Calu3 (cell line): ENCODE results near the gene MEF2A. TPM values are rescaled to one million over a fixed set of nuclear protein-coding genes. Genes with fewer than 3 reads are reported as not detected.

Experiments used
- BruUV-seq: library from RNA; stranded (reverse); fragments of 400-500 nt; replicated peaks from 2 replicates; lab custom pipeline; 2021; lab: Mats Ljungman, UMichigan
- CTCF ChIA-PET: fragments of 300-600 bp; sonication (Branson Sonifier 250); formaldehyde crosslinking; loops from one replicate; lab custom pipeline; 2022; ENCODE audit warnings: antibody characterized with exemption; lab: Charles Lee
- DNase-seq: peaks from one replicate; pipeline ENCODE4 v3.0.0; 2022
- H3K27ac Mint-ChIP-seq: one replicate; pipeline ENCODE4 v1.8.0; 2022; ENCODE audit warnings: mixed read lengths; ENCODE audit not compliant: unreplicated experiment
- H3K27me3 Mint-ChIP-seq: one replicate; pipeline ENCODE4 v1.8.0; 2022; ENCODE audit warnings: mixed read lengths; ENCODE audit not compliant: unreplicated experiment
- H3K36me3 Mint-ChIP-seq: one replicate; pipeline ENCODE4 v1.8.0; 2022; ENCODE audit warnings: mild to moderate bottlenecking, moderate library complexity, mixed read lengths; ENCODE audit not compliant: insufficient read depth, unreplicated experiment
- H3K4me1 Mint-ChIP-seq: one replicate; pipeline ENCODE4 v1.8.0; 2022; ENCODE audit warnings: mild to moderate bottlenecking, low read depth, mixed read lengths; ENCODE audit not compliant: unreplicated experiment
- H3K4me3 Mint-ChIP-seq: one replicate; pipeline ENCODE4 v1.8.0; 2022; ENCODE audit warnings: mild to moderate bottlenecking, low read depth, moderate library complexity, mixed read lengths; ENCODE audit not compliant: unreplicated experiment
- H3K9me3 Mint-ChIP-seq: one replicate; pipeline ENCODE4 v1.8.0; 2022; ENCODE audit warnings: low read depth, mixed read lengths; ENCODE audit not compliant: unreplicated experiment
- intact Hi-C: fragments of 100-400 bp; cut with micrococcal nuclease; formaldehyde crosslinking; loops from one replicate; pipeline ENCODE4 v1.10.0; 2022; ENCODE audit not compliant: unreplicated experiment
- total RNA-seq: library from RNA; stranded (reverse); gene quantifications from 2 replicates; pipeline ENCODE4 v1.2.3, GENCODE V29; 2022
- TF ChIP-seq, protein P1 (sequence below): fragments of 200-600 bp; IDR thresholded peaks from one replicate; pipeline ENCODE4 v1.8.0; 2022; ENCODE audit warnings: antibody characterized with exemption; ENCODE audit not compliant: unreplicated experiment

MEF2A gene
- total RNA-seq, 1 experiment from 2014 or later: 33.6 TPM

DNA sequence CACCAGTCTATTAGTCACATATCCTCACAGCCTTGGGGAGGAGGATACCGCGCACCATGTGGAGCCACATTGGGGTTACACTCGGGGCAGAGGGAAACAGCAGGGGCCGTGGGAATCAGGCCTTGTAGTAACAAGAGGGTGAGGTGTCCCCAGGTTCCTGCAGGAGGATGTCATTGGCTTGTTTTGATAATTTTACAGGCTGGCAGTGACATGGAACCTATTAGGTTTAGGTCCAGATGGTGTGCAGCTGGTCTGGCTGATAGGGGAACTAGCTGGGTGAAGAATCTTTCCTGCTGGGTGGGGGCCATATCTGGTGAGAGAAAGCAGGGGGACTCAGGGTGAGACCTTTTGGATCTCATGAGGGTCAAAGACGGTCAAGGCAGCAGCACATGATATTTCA is 9.8 kb upstream of the MEF2A start:
- CTCF ChIA-PET: interaction anchor here (0.8 kb wide), 1 partner anchor 69 kb away, joined by 4 read pairs; no protein-coding TSS in a partner anchor
- BruUV-seq: no TSS peak
- TF ChIP-seq, protein P1, sequence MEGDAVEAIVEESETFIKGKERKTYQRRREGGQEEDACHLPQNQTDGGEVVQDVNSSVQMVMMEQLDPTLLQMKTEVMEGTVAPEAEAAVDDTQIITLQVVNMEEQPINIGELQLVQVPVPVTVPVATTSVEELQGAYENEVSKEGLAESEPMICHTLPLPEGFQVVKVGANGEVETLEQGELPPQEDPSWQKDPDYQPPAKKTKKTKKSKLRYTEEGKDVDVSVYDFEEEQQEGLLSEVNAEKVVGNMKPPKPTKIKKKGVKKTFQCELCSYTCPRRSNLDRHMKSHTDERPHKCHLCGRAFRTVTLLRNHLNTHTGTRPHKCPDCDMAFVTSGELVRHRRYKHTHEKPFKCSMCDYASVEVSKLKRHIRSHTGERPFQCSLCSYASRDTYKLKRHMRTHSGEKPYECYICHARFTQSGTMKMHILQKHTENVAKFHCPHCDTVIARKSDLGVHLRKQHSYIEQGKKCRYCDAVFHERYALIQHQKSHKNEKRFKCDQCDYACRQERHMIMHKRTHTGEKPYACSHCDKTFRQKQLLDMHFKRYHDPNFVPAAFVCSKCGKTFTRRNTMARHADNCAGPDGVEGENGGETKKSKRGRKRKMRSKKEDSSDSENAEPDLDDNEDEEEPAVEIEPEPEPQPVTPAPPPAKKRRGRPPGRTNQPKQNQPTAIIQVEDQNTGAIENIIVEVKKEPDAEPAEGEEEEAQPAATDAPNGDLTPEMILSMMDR: no peak
- no peak for DNase-seq
- no peak overlapping the region for H3K27ac Mint-ChIP-seq
- H3K9me3 Mint-ChIP-seq: no peaks in the 10 kb centered on the region
- H3K4me3 Mint-ChIP-seq: no peak overlapping the region
- H3K36me3 Mint-ChIP-seq: no peaks in the 10 kb centered on the region
- H3K27me3 Mint-ChIP-seq: peaks cover 6% of the 10 kb centered on the region
- intact Hi-C loops: no loop called here
- no peaks in the 10 kb centered on the region for H3K4me1 Mint-ChIP-seq

DNA sequence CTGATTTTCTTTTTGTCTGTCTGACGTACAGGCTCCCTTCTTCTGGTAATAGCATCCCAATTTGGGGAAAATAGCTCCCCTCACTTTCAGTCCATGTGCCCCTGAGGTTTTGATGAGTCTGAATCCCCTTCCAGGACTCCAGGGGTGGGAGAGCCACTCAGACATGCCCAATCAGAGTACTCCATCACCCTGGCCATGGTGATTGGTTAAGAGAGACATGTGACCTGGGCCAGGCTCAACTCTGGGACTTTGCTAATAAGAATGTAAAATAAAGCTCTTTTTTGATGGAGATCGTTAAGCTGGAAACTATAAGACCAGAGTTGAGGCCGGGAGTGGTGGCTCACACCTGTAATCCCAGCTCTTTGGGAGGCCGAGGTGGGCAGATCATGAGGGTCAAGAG is 9.2 kb upstream of the MEF2A start:
- TF ChIP-seq, protein P1: no peak
- no TSS peak for BruUV-seq
- Mint-ChIP-seq H3K27me3 (peaks cover 12% of the 10 kb centered on the region), H3K4me3 (no peak overlapping the region), H3K27ac (no peak overlapping the region), H3K4me1 (no peaks in the 10 kb centered on the region), H3K9me3 (no peaks in the 10 kb centered on the region), H3K36me3 (no peaks in the 10 kb centered on the region)
- CTCF ChIA-PET: interaction anchor here (0.8 kb wide), 1 partner anchor 70 kb away, joined by 4 read pairs; no protein-coding TSS in a partner anchor
- intact Hi-C loops: no loop called here
- no peak for DNase-seq

DNA sequence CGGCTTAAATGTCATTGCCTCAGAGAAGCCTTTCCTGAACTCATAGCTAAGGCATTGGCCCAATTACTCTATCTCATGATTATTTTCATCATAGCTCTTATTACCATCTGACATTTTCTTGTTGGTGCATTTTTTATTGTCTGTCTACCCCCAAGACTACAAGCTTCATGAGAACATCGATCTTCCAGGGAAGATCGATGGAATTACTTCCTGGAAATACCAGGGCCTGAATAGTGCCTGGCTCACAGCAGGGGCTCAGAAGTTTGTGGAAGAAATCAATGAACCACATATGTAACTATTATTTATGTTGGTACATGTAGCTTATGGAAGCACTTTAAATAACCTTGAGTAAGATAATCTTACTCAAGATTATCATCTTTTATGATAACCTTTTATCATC is 7.7 kb upstream of the MEF2A start:
- peaks cover 27% of the 10 kb centered on the region for H3K27me3 Mint-ChIP-seq
- intact Hi-C loops: no loop called here
- no peaks in the 10 kb centered on the region for H3K36me3 Mint-ChIP-seq
- no peak for DNase-seq
- TF ChIP-seq, protein P1: no peak
- BruUV-seq: no TSS peak
- CTCF ChIA-PET: interaction anchor here (0.6 kb wide), 1 partner anchor 1016 kb away, joined by 3 read pairs; no protein-coding TSS in a partner anchor
- H3K4me3 Mint-ChIP-seq: no peak overlapping the region
- H3K9me3 Mint-ChIP-seq: no peaks in the 10 kb centered on the region
- H3K4me1 Mint-ChIP-seq: no peaks in the 10 kb centered on the region
- no peak overlapping the region for H3K27ac Mint-ChIP-seq

DNA sequence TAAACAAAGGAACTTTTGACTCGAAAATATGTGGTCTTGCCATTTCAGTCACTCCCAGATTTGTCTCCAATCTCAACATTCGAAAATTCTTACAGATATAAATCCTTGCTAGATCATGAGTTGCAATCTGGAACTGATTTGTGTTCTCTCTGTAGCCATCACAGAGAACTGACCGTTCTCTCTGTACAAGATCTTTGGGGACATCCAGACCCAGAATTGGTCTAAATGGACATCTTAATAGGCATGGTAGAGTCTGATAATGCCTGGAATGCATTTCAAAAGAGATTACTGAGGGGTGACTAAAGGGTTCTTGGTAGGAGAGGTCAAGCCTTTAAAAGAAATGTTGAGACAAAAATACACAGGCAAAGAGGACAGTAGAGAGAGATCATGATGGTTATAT is 7.2 kb upstream of the MEF2A start:
- BruUV-seq: no TSS peak
- DNase-seq: no peak
- CTCF ChIA-PET: interaction anchor here (0.6 kb wide), 1 partner anchor 1016 kb away, joined by 3 read pairs; no protein-coding TSS in a partner anchor
- H3K9me3 Mint-ChIP-seq: no peaks in the 10 kb centered on the region
- TF ChIP-seq, protein P1: no peak
- peaks cover 32% of the 10 kb centered on the region for H3K27me3 Mint-ChIP-seq
- no peak overlapping the region for H3K4me3 Mint-ChIP-seq
- H3K4me1 Mint-ChIP-seq: no peaks in the 10 kb centered on the region
- intact Hi-C loops: no loop called here
- no peaks in the 10 kb centered on the region for H3K36me3 Mint-ChIP-seq
- no peak overlapping the region for H3K27ac Mint-ChIP-seq
